Activated T-helper 1 cell treated with Interleukin-2 at 50 U/mL for 16 hours (primary cell): ENCODE results near the gene BLVRA.
"Not testable (repeated sequence)": the region's sequence is repeated elsewhere in the genome, so short reads cannot be mapped to it uniquely, and the experiment has no call there.

ENCODE experiments used
- DNase-seq: peaks from one replicate; pipeline ENCODE4 v3.0.0-alpha.2; 2020; ENCODE audit warnings: low read depth

Gene BLVRA, protein sequence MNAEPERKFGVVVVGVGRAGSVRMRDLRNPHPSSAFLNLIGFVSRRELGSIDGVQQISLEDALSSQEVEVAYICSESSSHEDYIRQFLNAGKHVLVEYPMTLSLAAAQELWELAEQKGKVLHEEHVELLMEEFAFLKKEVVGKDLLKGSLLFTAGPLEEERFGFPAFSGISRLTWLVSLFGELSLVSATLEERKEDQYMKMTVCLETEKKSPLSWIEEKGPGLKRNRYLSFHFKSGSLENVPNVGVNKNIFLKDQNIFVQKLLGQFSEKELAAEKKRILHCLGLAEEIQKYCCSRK

DNA sequence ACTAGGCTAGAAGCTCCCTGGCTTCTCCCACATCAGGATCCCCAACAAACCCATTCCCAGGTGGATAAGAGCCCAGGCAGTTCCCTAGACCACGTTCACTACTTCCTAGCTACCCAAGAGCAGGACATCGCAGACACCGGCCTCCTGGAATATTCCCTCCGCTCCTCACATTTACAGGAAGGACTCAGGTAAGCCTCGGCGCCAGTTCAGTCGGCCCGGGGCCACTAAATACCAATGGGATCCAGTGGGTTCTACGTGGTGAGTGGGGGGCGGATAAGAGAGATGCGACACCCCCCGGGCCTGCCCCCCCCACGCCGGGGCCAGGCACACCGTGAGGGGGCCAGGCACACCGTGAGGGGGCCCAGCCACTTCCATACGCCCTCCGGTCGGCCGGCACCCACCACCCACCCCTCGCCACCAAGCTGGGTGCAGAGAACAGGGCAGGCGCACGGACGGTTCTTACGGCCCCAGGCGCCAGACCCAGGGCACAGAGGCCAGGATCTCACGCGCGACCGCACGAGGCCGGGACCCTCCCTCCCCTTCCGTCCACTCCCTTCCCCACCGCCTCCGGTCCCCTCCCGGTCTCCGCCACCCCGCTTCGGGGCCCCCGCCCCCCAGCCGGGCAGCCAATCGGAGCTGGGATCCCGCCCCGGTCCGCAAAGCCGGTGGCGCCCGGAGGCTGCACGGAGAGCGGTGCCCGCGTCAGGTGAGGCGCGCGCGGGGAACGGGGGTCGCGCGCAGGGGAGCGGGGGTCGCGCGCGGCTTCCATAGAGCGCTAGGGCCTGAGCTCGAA lies at the start of gene BLVRA:
TSS of gene BLVRA (plus strand) at position 652 of the 793 bp plus-strand sequence. CDS start 12,479 bp downstream, outside the sequence.
- DNase-seq: peak; percentile 48

DNA sequence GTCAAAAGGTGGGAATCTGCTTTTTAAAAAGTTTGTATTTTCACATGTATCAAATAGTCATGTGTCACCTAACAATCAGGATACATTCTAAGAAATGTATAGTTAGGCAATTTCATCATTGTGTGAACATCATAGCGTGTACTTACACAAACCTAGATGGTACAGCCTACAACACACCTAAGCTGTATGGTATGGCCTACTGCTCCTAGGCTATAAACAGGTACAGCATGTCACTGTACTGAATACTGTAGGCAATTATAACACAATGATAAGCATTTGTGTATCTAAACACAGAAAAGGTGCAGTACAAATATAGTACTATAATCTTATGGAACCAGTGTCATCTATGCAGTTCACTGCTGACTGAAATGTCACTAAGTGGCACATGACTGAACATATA lies 47.0 kb upstream of the BLVRA start:
- no peak for DNase-seq

DNA sequence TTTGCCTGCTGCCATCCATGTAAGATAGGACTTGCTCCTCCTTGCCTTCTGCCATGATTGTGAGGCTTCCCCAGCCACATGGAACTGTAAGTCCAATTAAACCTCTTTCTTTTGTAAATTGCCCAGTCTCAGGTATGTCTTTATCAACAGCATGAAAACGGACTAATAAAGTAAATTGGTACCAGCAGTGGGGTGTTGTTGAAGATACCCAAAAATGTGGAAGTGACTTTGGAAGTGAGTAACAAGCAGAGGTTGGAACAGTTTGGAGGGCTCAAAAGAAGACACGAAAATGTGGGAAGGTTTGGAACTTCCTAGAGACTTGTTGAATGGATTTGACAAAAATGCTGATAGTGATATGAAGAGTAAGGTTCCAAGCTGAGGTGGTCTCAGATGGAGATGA lies 42.5 kb upstream of the BLVRA start:
- not testable (repeated sequence) for DNase-seq

DNA sequence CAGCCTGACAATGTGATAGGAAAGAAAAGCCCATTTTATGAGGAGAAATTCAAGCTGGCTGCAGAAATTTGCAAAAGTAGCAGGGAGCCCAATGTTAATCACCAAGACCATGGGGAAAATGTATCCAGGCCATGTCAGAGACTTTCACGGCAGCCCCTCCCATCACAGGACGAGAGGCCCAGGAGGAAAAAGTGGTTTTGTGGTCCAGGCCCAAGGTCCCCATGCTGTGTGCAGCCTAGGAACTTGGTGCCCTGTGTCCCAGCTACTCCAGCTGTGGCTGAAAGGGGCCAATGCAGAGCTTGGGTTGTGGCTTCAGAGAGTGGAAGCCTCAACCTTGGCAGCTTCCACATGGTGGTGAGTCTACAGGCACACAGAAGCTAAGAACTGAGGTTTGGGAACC lies 41.9 kb upstream of the BLVRA start:
- no peak for DNase-seq

DNA sequence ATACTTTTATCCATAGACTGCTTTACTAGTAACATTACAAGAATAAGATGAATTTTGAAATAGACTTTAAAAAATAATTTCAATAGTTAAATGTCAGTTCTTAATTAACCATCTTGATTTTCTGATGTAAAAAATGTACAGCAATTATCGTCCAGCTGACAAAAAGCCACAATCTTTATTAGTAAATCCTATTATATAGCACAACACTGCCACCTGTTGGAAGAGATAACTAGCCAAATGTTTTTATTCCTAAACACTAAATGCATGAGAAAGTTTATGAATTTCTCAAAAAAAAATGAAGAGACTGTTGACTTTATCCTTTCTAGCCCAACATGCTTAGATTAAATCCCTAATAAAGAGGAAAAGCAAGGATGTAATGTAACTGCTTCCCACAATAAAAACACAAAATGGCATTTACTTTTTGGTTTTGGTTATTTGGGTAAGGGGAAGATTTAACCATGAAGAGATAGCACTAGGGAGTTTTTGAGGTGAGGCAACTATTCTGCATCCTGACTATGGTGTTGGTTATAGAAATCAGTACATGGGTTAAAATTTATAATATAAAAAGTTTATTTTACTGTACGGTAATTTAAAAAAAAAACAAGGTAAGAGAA lies 37.2 kb upstream of the BLVRA start:
- no peak for DNase-seq

DNA sequence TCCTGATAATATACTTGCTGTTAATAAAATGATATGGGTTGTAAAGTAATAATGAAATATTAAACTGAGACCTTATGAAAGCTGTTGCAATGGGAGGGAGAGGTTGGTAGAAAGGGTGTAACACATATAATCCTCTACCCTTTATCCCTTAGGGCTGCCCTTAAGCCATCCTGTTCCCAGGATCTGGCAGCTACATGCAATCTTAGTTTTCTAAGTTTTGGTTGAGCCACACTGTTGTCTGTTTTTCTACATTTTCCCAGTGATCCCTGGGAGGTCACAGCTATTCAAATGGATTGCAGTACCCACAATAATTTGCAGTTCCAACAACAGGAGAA lies 35.5 kb upstream of the BLVRA start:
- no peak for DNase-seq

DNA sequence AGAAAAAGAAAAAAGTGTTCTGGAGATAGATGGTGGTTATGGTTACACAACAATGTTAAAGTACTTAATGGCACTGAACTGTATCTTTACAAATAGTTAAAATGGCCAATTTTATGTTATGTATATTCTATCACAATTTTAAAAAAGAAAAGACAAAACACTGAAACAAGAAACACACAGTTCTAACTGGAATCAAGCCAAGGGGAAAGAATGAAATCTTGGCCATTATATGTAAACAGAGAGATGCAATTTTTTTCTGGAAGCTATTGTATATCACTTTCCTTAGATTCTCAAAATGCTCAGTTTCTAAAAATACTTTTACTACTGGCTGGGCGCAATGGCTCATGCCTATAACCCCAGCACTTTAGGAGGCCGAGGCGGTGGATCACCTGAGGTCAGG lies 33.2 kb upstream of the BLVRA start:
- DNase-seq: no peak

DNA sequence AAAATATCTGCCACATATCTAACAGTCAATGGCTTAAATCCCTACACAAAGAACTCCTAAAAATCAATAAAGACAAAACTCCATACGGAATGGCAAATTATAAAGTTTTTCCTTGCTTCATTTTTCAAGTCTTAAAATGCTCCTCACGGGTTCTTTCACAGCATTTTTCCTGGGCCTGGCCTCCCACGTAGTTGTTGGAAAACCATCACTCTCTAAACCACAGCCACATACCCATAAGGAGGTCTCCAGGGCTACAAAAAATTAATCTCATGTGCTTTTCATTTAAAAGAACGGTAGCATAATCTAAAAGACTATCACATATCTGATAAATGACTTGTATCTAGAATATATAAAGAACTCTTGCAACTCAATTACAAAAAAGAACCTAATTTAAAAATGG lies 32.0 kb upstream of the BLVRA start:
- DNase-seq: no peak

DNA sequence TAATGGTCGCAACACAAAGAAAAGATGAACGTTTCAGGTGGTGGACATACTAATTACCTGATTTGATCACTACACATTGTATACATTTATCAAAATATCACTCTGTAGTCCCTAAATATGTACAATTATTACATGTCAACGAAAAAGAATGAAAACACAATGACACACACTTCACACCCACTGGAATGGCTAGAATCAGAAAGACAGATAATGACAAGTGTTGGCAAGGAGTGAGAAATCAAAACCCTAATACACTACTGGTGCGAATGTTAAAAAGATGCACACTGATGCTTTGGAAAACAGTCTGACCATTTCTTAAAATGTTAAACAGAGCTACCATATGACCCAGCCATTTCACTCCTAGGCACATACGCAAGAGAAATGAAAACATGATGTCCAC lies 31.5 kb upstream of the BLVRA start:
- DNase-seq: no peak

DNA sequence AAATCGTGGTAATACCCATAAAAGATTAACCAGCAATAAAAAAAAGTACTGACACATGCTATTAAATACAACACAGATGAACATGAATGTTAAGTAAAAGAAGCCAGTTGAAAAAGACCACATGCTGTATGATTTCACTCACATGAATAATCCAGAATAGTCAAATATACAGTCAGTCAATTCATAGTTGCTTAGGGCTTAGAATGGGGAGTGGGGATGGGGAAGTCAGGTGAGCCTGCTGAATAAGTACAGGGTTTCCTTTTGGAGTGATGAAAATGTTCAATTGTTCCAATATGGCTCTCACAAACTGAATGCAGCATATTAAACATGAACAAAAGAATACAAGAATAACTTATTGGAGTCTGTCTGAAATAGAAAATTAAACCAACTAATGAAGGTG lies 31.0 kb upstream of the BLVRA start:
- DNase-seq: no peak

DNA sequence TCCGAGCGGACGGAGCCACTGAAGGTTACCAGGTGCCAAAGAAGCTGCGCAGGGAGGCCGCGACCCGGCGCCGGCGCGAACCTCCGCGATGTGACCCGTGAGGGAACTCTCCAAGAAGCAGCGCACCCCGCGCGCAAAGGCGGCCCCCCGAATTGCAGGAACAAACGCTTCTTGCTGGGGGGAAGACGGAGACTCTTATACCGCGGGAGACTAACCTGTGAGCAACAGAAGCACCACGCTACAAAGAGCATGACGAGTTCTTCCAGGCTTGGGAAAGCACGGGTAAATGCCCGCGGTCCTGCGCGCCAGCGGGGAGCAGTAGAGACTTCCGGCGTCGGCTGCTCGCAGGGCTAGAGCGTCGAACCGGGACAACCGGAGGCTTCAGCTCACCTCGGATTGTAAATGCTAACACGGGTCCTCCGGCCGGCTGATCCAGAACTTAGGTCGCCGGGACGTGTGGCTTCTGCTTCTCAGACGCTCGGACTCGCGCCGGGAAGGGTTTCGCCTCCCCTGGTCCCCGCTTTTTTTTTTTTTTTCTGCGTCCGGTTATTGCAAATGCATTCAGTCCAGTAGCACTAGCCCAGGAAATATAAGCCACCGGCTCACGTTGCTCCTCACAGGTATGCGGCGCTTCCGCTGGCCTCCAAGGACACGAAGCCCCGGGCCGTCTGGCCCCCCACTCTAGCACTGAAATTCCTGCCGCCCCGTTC lies 29.1 kb upstream of the BLVRA start, which contains the start of gene COA1:
TSS of gene COA1 (minus strand) at position 310 of the 710 bp plus-strand sequence. CDS start 80,909 bp downstream, outside the sequence.
- DNase-seq: peak; percentile 63

DNA sequence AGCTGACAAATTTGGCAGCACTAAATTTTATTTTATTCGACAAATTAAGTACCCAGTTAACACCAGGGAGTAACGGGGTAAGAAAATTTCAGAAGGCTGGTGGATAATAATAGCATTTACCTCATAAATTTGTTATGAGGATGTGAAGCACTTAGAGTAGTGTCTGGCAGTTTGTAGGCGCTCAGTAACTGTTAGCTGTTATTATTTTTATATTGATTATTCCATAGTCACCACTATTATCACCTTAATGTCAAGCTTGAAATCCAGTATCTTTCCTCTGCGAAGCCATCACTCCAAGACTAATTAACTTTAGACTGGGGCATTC lies 28.6 kb upstream of the BLVRA start:
- DNase-seq: no peak

DNA sequence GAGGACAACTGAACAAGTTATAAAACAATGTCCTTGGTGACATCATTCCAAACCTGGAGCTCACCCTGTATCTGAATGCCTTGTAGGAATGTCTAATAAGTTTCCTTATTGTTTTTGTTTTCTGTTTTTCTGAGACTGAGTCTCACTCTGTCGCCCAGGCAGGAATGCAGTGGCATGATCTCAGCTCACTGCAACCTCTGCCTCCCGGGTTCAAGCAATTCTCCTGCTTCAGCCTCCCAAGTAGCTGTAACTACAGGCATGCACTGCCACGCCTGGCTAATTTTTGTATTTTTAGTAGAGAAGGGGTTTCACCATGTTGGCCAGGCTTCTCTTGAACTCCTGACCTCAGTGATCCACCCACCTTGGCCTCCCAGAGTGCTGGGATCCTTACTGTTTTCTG lies 27.0 kb upstream of the BLVRA start:
- not testable (repeated sequence) for DNase-seq

DNA sequence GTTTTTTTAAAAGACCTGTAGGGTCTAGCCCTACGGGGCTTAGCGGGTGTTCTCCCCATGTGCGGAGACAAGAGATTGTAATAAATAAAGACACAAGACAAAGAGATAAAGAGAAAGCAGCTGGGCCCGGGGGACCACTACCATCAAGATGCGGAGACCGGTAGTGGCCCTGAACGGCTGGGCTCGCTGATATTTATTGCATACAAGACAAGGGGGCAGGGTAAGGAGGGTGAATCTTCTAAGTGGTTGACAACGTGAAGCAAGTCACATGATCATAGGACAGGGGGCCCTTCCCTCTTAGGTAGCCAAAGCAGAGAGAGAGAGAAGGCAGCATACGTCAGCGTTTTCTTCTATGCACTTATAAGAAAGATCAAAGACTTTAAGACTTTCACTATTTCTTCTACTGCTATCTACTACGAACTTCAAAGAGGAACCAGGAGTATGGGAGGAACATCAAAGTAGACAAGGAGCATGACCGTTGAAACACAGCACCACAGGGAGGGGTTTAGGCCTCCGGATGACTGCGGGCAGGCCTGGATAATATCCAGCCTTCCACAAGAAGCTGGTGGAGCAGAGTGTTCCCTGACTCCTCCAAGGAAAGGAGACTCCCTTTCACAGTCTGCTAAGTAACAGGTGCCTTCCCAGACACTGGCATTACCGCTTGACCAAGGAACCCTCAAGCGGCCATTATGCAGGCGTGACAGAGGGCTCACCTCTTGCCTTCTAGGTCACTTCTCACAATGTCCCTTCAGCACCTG lies 23.7 kb upstream of the BLVRA start:
- DNase-seq: not testable (repeated sequence)

DNA sequence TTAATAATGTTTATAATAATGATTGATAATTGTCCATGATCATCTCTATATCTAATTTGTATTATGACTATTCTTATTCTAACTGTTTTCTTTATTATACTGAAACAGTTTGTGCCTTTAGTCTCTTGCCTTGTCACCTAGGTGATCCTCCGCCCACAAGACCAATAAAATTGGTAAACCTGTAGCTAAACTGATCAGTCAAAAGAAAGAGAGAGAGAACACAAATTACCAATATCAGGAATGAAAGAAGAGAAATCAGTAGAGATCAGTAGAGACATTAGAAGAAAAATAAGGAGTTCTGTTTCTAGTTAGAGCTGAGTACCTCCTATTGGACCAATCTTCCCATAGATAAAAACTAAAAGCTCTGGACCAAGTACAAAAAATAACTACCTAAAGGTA lies 23.1 kb upstream of the BLVRA start:
- DNase-seq: no peak

DNA sequence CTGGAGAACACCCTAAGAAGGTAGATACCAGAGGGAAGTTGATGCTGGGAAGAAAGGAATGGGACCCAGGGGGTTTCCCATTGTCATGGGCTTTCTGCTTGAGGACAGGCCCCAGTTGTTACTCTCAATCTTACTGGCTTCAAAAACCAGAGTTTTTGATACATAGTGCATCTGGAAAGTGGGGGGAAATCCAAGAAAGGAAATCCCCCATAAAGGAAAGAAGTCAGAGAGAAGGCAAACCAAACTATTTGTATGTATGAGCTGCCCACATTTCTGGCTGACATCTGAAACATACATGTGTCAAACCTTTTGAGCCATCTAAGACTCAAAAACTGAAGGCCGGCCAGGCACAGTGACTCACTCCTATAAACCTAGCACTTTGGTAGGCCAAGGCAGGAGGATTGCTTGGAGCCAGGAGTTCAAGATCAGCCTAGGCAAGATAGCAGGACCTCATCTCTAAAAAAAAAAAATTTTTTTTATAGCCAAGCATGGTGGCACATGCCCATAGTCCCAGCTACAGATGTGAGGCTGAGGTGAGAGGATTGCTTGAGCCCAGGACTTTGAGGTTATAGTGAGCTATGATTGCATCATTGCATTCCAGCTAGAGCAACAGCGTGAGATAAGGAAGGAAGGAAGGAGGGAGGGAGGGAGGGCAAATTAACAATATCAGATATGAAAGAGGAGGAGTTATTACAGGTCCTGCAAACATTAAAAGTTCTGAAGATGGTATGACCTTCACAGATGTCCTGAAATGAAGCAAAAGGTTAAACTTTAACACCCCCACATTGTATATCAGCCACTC lies 22.5 kb upstream of the BLVRA start:
- DNase-seq: no peak

DNA sequence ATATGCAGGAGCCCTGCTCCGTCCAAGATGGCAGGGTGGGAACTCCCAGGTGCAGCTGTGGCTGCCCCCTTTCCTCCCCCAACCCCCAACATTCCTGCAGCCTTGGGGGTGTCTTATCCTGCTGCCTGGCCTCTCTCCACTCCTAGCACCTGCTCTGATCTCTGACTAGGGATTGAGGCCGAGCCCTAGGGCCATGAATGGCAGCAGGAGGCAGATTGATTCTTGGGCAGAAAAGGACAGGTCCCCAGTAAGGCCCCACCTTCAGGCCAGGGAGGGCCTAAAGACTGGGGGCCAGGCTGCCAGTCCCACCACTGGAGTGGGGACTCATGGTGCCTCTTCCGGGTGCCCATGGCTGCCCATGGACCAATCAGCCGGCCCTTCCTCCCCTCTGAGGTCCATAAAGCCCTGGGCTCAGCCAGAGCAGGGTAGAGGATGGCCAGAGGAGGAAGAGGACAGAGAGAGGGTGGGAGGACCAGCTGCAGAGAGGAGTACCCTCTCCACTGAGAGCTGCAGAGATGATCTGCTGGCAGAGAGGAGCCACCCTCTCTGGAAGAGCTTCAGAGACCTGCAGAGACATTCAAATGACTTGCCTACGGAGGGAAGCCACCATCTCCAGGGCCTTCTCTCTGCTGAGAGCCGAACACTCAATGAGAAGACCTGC lies 20.9 kb upstream of the BLVRA start:
- no peak for DNase-seq

DNA sequence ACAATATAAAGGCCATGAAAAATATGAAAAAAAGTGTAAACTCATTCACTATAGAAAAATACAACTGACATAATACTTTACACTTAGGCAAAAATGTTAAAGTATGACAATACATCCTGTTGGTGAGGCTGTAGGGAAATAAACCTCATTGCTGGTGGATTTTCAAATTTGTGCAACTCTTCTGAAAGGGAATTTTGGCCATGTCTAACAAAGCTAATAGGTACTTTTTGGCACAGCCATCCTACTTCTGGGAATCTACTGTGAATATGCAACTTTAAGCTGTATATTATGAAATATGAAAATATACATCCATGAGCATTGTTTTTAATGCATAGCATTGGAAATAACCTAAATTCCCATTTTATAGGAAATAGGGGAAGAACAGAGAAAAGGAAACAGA lies 15.8 kb upstream of the BLVRA start:
- DNase-seq: no peak

DNA sequence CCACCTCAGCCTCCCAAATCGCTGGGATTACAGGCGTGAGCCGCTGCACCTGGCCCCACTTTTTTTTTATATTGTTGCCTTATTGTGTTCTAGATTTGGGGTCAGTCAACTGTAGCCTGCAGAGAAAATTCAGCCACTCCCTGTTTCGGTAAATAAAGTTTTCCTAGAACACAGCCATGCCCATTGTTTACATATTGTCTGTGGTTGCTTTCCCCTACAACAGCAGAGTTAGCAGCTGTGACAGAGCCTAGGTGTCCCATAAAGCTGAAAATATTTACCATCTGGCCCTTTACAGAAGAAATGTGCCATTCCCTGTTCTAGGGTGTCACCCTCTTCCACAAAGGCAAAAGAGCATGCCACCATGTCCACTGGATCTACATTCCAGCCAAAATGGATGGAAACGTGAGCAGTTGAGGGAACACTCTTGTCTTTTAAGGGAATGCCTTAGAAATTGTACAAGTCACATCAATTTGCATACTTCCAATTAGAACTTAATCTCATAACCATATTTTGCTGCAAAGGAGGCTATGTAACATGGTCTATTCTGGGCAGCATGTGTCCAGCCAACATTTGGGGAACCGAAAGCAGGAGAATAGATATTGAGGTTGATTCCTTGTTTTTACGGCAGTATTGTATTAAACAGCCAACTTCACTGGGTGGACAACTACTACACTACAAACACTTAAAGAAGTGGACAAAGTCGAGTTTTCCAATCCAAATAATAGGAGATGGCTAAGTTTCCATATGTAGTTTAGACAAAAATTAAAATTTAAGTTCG lies 11.0 kb upstream of the BLVRA start:
- DNase-seq: no peak
